Measurements from ENCODE around the gene NOP14. TPM values are rescaled to one million over a fixed set of nuclear protein-coding genes. Genes with fewer than 3 reads are reported as not detected.

Gene NOP14
- total RNA-seq, 1 donor from 2014 or later: 56.3 TPM

GRCh38 chr4:2954358-2955185 lies 8.6 kb downstream of the NOP14 start:
- intact Hi-C loops (cut with micrococcal nuclease): no loop called here
- Mint-ChIP-seq H3K27me3 (no peaks in the 10 kb centered on the region), H3K9me3 (no peaks in the 10 kb centered on the region), H3K36me3 (ENCODE audit: low read depth) (peaks cover 91% of the 10 kb centered on the region), H3K4me1 (peaks cover 19% of the 10 kb centered on the region), H3K27ac (peak overlapping the region; percentile 79), H3K4me3 (no peak overlapping the region)
- no peak for TF ChIP-seq CTCF (IDR thresholded peaks at IDR 0.05)
- ChIA-PET CTCF (interaction anchor here (0.6 to 1.1 kb wide), 4 partner anchors 8 to 259 kb away, joined by 3 to 4 read pairs (median 3); partner anchors contain the start of gene NOP14), POLR2A (interaction anchor here (0.6 to 1.8 kb wide), 5 partner anchors 8 to 356 kb away, joined by 3 to 7 read pairs (median 4); partner anchors contain the start of gene GRK4)
- DNase-seq (no peak), ATAC-seq (ENCODE audit: low read depth) (peak; percentile 65)

- CTCF ChIA-PET: interaction anchor here (1.0 to 2.5 kb wide), 2 partner anchors 9 to 190 kb away, joined by 4 to 8 read pairs; partner anchors contain the start of gene NOP14
- Mint-ChIP-seq H3K9me3 (no peaks in the 10 kb centered on the region), H3K27ac (peak overlapping the region; percentile 7)
Observed at GRCh38 chr4:2953496-2953895, 9.7 kb downstream of the NOP14 start.

GRCh38 chr4:2950221-2950989 lies 12.8 kb downstream of the NOP14 start:
- H3K27me3 Mint-ChIP-seq: no peaks in the 10 kb centered on the region
- H3K36me3 Mint-ChIP-seq (ENCODE audit: low read depth): peaks cover 92% of the 10 kb centered on the region
- ChIA-PET POLR2A (interaction anchor here (1.8 kb wide), 1 partner anchor 15 kb away, joined by 6 read pairs; no protein-coding TSS in a partner anchor), CTCF (interaction anchor here (1.6 kb wide), 1 partner anchor 28 kb away, joined by 4 read pairs; no protein-coding TSS in a partner anchor)
- H3K27ac Mint-ChIP-seq: no peak overlapping the region
- ATAC-seq (ENCODE audit: low read depth): no peak
- no peak for TF ChIP-seq CTCF (IDR thresholded peaks at IDR 0.05)
- intact Hi-C loops (cut with micrococcal nuclease): no loop called here
- peaks cover 5% of the 10 kb centered on the region for H3K4me1 Mint-ChIP-seq
- no peak for DNase-seq
- H3K4me3 Mint-ChIP-seq: no peak overlapping the region
- no peaks in the 10 kb centered on the region for H3K9me3 Mint-ChIP-seq

More at GRCh38 chr4:2953496-2953895, 9.7 kb downstream of the NOP14 start:
- DNase-seq: no peak
- H3K4me1 Mint-ChIP-seq: peaks cover 12% of the 10 kb centered on the region
- POLR2A ChIA-PET: interaction anchor here (0.6 to 1.8 kb wide), 3 partner anchors 10 to 60 kb away, joined by 3 to 7 read pairs (median 4); partner anchors contain the start of gene GRK4
- intact Hi-C loops (cut with micrococcal nuclease): no loop called here
- ATAC-seq (ENCODE audit: low read depth): no peak
- H3K27me3 Mint-ChIP-seq: no peaks in the 10 kb centered on the region
- TF ChIP-seq CTCF (IDR thresholded peaks at IDR 0.05): no peak
- peaks cover 93% of the 10 kb centered on the region for H3K36me3 Mint-ChIP-seq (ENCODE audit: low read depth)
- no peak overlapping the region for H3K4me3 Mint-ChIP-seq

- no peak overlapping the region for H3K4me3 Mint-ChIP-seq
- ChIA-PET CTCF (no interaction called here), POLR2A (interaction anchor here (1.8 kb wide), 1 partner anchor 15 kb away, joined by 6 read pairs; no protein-coding TSS in a partner anchor)
- peaks cover 5% of the 10 kb centered on the region for H3K4me1 Mint-ChIP-seq
- H3K9me3 Mint-ChIP-seq: no peaks in the 10 kb centered on the region
- intact Hi-C loops (cut with micrococcal nuclease): no loop called here
- no peak overlapping the region for H3K27ac Mint-ChIP-seq
- no peaks in the 10 kb centered on the region for H3K27me3 Mint-ChIP-seq
- ATAC-seq (ENCODE audit: low read depth): no peak
- no peak for DNase-seq
- H3K36me3 Mint-ChIP-seq (ENCODE audit: low read depth): peaks cover 96% of the 10 kb centered on the region
- no peak for TF ChIP-seq CTCF (IDR thresholded peaks at IDR 0.05)
Observed at GRCh38 chr4:2949782-2950125, 13.5 kb downstream of the NOP14 start.
